Subcutaneous adipose tissue (tissue), 4 donors: Measurements from ENCODE around the gene FLT1. TPM values are rescaled to one million over a fixed set of nuclear protein-coding genes. Genes with fewer than 3 reads are reported as not detected.

Experiments
- CTCF ChIP-seq: fragments of 450-650 bp; IDR thresholded peaks from one replicate; pipeline ENCODE4 v1.5.1; 2016; ENCODE audit warnings: low read depth, mild to moderate bottlenecking, control low read depth, antibody characterized with exemption, moderate library complexity
- total RNA-seq, 4 donors: library from RNA; depleted of rRNA; stranded (reverse); fragments of >200 nt; gene quantifications; one replicate each; pipeline ENCODE4 v1.1.0, GENCODE V29; 2016

FLT1 gene
- total RNA-seq, 4 donors from 2014 or later = 29.9 to 89.5 (median 69.6) TPM

DNA sequence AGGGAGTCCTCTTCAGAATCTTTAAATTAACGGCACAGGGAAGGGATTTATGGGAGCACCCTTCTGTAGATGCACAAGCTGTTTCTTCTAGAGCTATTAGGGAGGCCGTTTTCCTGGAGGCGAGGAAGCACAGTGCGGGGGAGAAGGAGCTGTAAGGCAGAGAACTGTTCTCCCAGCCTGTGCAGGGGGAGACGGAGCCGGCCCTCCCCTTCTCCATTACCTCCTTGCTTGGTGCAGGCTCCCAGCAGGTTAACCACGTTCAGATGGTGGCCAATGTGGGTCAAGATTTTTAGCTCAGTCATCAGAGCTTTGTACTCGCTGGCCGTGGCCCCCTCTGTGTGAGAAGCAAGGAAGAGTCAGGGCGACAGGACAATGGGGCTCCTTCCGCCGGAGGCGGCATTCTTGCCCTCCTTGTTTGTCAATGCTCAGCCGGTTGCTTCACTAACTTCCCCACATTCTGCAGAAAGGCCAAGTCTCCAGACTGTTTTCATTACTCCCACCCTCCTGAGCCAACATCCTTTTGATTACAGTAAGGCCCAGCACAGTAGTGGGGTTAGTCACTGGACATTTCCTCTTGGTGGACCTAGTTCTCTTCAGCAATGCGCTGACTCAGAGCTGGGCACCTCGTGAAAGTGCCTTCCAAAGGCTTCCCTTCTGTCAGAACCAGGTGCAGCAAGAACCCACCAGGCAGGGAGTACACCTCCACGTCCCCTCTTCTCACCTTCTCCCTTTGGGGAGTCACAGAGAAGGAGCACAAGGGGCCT is 165.4 kb downstream of the FLT1 start:
- no peak for TF ChIP-seq CTCF

DNA sequence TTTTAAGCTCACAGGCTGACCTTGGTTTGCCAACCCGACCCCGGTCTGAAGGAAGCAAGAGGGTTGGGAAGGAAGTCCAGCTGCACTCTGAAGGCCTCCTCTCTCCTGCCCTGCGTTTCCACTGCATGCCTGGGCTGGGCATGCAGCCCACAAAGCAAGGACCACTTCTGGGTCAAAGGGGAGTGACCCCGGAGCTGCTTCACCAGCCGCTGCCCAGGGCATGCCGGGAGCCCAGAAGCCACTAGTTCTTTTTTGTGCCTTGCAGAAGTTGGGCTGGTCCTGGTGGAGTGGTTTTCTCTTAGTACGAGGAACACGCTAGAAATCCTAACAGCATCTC is 166.7 kb downstream of the FLT1 start:
- no peak for TF ChIP-seq CTCF

GRCh38 chr13:28327373-28328270 is 167.3 kb downstream of the FLT1 start:
- no peak for TF ChIP-seq CTCF

GRCh38 chr13:28326056-28326455 is 168.9 kb downstream of the FLT1 start:
- no peak for TF ChIP-seq CTCF

DNA sequence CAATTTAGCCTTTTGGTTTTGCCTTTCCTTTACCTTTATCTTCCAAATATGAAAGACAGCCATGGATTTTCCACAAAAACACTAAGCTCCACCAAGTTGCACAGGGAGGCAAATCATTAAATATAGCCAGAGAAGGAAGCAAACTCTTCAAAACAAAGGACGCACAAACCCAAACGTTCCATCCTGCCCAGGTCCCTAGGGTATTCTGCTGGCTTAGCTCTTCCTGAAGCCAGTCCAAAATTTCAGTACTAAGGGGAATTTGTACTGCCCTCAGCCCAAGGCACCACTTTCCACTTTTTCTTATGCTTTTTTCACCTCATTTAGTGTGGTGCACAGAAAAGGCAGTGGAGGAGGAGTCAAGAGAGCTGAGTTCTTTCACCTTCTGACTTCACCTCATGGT is 169.9 kb downstream of the FLT1 start:
- TF ChIP-seq CTCF = no peak

GRCh38 chr13:28324181-28324789 is 170.6 kb downstream of the FLT1 start:
- no peak for TF ChIP-seq CTCF
